ENCODE data around the gene NLRC5.
"Not testable (repeated sequence)": the region's sequence is repeated elsewhere in the genome, so short reads cannot be mapped to it uniquely, and the experiment has no call there.

NLRC5 gene

DNA sequence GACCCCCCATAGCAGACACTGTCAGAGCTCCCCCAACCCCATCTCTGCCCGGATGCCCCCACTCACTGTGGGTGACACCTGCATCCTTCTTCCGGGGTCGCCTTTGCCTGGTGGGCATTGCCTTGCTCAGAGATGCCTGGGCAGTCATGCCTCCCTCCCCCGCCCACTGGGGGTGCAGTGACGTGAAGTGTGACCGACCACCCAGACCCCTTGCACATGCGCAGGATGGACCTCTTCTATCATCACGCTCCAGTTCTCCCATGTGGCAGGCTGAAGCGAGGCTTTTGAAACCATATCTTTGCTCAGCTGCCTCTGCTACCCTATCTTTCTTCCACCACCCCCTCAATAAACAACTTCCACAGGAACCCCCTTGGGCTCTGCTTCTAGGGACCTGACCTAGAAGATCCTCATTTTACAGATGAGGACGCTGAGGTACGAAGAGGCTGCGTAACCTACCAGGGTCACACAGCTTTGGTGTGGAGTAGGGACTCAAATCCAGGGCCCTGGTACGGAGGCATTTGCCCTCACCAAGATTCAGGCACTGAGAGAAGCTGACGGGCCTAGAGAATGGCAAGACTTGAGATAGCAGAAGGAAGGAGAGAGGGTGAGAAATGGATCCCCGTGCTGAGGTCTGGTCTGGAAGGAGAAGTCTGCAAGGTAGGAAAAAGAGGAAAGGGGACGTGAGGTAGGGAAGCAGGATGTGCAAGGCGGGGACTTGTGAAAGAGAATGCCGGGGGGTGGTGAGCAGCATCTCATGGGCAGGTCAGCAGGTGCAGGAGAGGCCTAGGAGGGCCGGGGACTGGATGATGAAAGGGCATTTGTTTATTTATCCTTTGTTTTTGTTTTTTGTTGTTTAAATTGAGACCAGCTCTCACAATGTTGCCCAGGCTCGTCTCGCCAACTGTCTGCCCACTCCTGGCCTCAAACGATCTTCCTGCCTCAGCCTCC is 14.4 kb downstream of the NLRC5 start:
- no peak for DNase-seq

DNA sequence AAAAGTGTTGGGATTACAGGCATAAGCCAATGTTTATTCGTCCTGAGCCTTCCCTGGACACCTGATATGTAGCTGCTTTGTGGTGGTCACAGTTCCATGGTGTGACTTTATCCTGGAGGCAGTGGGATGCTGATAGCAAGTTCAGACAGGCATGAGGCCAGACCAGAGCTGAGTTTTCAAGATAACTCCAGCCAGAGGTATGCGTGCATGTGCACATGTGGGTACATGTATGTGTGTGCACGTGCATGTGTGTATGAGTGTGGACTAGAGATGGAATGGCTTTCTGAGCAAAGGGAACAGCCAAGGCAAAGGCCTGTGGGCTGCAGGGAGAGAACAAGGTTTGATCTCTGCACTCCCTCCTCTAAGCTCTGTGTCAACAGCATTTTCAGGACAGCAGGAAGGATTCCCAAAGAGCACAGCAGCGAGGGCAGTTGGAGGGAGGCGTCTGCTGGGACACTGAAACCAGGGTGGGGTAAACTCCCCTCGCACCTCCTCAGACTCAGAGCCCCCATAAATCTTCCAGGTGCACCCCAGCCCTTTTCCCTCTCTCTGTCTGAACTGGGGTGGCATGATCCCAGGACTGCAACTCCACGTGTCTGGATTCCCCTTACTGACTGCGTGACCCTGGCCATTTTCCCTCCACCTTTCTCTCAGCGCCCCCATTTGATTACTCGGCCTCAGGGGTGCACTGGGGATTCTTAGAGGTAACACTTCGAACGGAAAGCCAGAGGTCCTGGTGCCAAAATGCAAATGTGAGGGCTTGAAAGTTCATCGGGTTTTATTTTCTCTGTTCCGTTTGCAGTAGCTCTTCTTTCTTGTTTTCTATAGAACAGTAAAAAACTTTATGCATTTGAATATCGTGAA is 15.3 kb downstream of the NLRC5 start:
- no peak for DNase-seq

DNA sequence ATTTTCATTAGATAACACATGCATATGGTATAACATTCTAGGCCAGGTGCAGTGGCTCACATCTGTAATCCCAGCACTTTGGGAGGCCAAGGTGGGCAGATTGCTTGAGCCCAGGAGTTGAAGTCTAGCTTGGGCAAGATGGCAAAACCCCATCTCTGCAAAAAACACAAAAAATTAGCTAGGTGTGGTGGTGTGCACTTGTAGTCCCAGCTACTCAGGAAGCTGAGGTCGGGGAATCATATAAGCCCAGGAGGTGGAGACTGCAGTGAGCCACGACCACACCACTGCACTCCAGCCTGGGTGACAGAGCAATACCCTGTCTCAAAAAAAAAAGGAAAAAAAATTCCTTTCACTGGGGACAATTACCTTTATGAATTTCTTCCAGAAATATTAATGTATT is 16.2 kb downstream of the NLRC5 start:
- not testable (repeated sequence) for DNase-seq

DNA sequence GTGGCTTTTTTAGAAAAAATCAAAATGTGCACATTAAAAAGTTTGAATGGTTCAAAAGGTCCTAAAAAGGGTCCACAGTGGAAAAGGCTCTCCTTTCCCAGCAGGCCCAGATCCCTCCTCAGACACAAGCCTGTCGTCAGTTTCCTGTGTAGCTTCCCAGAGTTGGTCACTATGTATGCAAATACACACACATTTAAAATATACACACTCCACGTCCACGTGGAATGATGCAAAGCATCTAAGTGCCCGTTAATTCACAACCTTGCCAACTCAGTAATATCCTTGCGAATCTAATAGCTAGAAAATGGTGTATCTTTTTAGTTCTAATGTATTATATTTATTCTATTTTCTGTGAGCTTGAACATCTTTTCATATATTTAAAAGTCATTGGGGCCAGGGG is 17.7 kb downstream of the NLRC5 start:
- DNase-seq: no peak

DNA sequence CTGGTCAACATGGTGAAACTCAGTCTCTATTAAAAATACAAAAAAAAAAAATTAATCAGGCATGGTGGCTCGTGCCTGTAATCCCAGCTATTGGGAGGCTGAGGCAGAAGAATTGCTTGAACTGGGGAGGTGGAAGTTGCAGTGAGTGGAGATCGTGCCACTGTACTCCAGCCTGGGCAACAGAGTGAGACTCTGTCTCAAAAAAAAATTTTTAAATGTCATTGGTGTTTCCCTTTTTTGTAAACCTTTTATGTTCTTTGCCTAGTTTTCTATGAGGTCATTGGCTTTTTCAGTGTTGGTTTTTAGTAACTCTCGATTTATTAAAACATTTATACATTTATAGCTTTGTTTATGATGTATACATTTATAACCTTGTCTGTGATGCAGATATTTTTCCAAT is 18.2 kb downstream of the NLRC5 start:
- DNase-seq: no peak

DNA sequence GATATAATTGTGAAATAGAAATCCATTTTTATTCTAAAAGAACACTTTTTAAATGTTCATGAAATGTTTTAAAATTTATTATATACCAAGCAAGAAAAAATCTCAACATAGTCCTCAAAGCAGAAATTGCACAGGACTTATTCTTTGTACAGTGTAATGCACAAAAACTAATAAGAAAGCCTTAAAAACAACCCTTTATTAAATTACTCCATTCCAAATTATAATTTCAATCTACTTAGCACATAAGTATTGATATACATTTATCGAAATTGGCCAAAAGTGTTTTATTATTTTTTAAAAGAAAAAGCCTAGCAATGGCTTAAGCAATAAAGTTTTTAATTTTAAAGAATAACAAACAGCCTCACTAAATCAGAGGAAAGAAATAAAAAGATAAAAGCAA is 19.1 kb downstream of the NLRC5 start:
- no peak for DNase-seq

DNA sequence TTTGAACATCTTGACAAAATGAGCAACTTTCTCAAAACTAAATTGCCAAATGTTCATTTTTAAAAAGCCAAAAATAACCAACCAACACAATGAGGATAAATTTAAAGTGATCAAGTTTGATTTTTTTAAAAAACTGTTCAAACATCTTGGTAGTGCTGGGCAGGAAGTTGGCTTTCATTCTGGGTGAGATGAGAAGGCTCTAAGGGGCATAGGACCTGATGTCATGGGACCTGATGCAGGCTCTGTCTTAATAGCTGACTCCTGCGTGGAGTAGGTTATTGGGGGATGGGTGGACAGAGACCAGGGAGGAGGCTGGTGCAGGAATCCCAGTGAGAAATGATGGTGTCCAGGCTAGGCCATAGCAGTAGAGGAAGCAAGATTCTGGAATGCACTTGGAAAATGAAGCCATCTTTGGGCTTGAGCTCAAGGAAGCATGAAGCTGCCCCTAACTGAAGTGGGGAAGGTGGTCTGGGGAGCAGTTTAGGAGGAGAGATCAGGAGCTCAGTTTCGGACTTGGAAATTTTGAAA is 20.4 kb downstream of the NLRC5 start:
- DNase-seq: no peak

DNA sequence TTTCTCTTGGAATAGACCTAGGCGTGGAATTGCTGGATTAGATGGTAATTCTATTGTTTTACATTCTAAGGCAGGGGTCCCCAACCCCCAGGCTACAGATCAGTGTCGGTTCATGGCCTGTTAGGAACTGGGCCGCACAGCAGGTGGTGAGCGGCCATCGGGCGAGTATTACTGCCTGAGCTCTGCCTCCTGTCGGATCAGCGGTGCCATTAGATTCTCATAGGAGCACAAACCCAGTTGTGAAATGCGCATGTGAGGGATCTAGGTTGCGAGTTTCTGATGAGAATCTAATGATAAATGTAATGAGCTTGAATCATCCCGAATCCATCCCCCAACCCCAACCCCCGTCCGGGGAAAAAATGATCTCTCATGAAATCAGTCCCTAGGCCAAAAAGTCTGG is 23.0 kb downstream of the NLRC5 start:
- no peak for DNase-seq

DNA sequence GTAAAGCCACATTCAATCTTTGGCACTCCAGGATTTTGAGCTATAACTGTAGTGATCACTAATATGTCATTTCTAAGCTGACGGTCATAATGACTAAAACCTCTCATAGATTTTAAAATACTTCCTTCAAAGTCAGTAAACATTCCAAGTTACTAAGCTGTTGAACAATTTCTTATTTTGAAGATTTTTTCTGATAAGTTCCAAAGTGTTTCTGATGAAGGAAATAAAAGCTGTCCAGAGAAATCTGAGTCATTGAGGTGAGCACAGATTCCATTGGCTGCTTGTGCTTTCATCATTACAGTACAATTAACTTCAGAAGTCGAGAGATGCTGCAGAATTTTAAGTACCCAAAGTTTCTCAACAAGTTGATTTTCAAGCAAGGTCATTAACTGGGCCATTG is 23.9 kb downstream of the NLRC5 start:
- no peak for DNase-seq

DNA sequence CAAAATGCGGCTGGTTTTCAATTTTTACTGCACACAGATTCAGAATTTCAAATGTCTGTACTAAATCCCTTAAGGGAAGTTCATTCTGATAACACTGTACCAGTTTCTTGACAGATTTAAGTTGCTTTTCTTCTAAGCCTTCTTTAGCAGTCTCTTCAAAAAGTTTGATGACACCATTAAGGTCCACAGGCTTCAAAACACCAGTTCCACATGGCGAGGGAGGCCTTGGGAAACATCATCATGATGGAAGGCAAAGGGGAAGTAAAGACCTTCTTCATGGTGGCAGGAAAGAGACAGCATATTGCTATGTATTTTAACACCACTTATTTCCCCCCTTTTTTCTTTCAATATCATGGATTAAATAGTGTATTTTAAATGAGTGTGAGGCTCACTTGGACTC is 24.5 kb downstream of the NLRC5 start:
- DNase-seq: no peak

DNA sequence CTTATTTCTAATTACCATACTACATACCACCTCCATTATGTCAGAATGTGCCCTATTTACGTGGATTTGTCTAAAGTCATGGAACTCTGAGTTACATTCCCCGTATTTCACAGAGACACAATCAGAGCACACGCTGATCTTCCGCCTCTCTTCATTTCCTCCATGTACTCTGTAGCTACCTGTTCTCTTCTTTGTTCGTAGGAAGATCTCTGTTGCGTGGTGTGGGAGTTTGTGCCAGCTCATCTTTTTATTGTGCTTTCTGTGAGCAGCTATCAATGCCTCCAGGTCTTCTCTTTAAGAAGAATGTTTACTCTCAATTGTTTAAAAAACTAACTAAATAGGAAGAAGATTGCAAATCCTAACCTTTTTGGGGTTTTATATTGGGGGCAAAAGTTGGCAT is 26.9 kb downstream of the NLRC5 start:
- DNase-seq: no peak

DNA sequence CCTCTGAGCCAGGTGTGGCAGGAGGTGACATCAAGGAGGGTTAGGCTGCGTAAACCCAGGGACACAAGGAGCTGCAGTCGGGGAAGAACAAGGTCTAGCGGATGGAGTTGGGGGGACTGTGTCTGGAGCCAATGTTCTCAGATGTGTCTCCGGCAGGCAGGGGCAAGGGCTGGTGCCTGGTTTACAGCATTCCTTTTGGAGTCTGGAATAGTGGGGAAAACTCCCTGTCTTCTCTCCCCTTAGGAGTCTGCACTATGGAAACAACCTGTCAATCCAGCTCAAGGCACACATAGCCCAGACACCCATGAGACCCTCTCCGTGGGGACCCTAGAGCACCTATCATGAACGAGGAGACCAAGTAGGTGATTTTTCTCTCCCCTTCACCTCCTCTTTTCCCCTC is 27.5 kb downstream of the NLRC5 start:
- DNase-seq: no peak

DNA sequence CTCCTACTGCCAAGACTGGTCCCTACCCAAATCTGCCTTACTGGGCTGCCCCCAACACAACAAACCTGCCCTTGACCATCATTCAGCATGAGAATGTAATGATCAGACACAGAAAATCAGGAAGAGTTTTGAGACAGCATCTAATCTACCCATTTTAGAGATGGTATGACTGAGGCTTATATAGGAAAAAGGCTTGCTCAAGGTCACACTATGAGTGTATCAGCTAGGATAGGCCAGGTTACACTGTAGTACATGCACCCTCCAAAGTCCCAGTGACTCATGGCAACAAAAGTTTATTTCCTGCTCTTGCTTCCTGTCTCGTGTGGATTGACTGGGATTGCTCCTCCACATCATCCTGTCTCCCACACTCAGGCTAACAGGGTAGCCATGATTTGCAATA is 27.9 kb downstream of the NLRC5 start:
- DNase-seq: no peak

DNA sequence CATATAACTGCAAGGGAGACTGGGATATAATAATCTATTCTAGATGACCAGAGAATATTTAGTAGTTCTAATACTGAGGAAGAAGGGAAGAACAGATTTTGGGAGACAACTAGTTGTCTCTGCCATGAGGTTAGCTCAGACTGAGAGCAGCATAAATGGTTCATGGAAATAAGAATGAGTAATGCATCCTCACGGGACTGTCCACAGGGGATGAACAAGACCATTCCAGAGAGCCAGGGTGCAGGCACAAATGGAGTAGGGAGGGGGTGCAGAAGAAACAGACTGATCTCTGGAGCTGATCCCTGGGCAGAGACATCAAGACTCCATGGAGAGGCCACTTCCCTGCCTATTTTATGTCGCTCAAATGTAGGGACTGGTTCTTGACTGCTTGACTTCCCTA is 30.4 kb downstream of the NLRC5 start:
- DNase-seq: no peak

DNA sequence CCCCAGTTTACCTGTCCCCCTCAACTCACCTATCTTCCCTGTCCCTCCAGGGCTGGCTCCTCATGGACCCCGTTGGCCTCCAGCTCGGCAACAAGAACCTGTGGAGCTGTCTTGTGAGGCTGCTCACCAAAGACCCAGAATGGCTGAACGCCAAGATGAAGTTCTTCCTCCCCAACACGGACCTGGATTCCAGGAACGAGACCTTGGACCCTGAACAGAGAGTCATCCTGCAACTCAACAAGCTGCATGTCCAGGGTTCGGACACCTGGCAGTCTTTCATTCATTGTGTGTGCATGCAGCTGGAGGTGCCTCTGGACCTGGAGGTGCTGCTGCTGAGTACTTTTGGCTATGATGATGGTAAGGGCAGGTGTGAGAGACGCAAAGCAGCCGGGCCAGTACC is 31.3 kb downstream of the NLRC5 start:
- DNase-seq: no peak

DNA sequence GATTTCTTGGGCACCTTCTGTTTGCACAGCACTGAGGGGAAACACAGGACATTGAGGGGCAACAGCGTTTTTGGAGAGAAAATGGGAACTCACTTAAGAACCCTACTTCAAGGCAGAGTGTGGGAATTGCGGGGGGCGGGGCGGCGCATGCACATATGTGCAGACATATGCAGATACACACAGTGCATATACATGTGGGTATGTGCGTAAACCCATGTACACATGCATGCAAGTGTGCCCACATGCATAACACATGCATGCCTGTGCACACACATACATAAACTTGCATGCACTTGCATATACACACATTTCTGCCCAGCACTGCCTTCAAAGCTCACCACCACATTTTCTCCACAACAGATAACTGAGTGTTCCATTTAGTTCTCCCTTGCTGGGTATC is 32.4 kb downstream of the NLRC5 start:
- DNase-seq: no peak

DNA sequence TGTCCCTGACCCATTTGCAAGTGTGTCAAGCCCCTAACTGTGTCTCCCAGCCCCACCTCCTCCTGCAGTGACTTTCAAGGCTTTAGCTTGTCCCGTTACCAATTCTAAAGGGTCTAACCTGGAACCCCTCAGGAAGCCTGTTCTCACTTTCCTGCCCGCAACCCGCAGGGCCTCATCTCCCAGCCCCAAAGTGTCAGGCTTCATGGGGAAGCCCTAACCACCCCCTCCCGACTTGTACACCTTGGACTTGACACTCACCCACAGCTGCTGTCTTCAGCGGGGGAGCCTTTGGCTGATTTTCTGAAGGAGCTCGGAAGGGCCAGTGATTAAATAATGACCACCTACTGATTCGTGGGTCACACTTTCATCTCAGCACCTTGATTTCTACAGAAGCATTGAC is 33.1 kb downstream of the NLRC5 start:
- no peak for DNase-seq

DNA sequence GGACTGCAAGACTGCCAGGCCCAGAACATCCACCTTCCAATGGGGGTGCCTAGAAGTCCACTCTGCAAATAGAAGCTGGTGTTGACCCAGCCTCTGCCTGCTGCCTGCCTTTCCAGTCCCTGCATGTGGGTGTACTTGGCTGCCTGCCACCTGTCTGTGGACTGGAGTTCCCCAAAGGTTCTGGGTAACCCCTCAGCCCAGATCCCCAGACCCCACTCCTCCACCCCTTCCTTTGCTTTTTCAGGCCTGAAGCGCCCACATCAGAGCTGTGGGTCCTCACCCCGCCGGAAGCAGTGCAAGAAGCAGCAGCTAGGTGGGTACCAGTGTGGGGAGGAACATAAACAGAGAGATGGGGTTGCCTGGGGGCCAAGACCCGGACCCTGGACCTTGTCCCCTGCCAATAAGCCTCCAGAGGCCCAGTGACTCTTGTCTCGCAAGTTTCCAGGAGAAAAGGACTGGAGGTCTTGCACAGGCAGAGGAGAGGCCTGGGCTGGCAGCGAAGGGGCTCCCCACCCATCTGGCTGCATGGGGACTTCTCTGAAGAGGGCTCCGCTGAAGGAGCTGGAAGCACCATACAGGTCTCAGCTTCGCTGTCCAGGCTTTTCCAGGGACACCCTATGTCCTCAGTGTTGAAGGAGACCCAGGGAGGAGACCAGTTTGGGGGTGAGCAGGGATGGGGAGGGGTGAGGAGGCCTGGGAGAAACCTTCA is 34.3 kb downstream of the NLRC5 start:
- peak; percentile 75 for DNase-seq

DNA sequence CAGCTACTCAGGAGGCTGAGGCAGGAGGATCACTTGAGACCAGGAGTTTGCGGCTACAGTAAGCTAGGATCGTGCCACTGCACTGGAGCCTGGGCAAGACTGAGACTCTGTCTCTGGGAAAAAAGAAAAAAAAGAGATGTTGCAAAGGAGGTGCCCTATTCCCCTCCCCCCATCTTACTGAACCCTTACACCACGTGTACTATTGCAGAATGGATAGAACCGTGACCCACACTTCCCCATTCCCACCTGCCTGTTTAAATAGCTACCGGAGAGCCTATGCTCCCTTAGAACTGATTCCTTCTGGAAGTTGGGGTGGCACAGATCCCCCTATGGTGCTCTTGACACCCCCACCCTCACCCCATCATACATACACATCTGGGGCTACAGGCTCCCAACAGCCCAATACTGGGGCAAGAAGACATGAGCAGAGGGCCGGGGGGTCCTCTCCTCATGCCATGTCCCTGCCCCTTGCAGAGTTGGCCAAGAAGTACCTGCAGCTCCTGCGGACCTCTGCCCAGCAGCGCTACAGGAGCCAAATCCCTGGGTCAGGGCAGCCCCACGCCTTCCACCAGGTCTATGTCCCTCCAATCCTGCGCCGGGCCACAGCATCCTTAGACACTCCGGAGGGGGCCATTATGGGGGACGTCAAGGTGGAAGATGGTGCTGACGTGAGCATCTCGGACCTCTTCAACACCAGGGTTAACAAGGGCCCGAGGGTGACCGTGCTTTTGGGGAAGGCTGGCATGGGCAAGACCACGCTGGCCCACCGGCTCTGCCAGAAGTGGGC is 35.7 kb downstream of the NLRC5 start:
- no peak for DNase-seq

DNA sequence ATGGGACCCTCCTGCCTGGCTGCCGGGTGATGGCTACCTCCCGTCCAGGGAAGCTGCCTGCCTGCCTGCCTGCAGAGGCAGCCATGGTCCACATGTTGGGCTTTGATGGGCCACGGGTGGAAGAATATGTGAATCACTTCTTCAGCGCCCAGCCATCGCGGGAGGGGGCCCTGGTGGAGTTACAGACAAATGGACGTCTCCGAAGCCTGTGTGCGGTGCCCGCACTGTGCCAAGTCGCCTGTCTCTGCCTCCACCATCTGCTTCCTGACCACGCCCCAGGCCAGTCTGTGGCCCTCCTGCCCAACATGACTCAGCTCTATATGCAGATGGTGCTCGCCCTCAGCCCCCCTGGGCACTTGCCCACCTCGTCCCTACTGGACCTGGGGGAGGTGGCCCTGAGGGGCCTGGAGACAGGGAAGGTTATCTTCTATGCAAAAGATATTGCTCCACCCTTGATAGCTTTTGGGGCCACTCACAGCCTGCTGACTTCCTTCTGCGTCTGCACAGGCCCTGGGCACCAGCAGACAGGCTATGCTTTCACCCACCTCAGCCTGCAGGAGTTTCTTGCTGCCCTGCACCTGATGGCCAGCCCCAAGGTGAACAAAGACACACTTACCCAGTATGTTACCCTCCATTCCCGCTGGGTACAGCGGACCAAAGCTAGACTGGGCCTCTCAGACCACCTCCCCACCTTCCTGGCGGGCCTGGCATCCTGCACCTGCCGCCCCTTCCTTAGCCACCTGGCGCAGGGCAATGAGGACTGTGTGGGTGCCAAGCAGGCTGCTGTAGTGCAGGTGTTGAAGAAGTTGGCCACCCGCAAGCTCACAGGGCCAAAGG is 36.8 kb downstream of the NLRC5 start:
- no peak for DNase-seq

DNA sequence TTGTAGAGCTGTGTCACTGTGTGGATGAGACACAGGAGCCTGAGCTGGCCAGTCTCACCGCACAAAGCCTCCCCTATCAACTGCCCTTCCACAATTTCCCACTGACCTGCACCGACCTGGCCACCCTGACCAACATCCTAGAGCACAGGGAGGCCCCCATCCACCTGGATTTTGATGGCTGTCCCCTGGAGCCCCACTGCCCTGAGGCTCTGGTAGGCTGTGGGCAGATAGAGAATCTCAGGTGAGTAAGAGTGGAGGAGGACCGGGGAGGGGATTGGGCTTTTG is 37.4 kb downstream of the NLRC5 start:
- DNase-seq: no peak

DNA sequence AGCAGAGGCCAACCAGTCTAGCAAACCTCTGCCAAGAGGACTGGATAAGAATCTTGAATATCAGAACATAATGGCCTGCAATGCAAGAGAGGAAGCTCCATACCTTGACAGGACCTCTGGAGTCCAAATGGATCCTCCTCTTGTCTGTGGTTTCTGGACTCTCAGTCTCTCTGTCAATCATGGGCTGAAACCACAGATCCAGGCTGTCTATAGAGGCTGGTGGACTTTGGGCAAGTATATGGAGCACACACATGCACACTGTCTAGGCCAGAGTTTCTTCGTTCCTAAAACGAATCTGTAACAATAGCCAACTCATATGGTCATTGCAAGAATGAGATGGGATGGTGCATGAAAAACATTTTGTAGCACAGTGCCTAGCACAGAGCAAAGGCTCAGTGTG is 37.7 kb downstream of the NLRC5 start:
- DNase-seq: no peak

Measured in effector CD4-positive, alpha-beta T cell (primary cell).